Caco-2 (cell line): ENCODE measurements around the gene SRGAP1. TPM values are rescaled to one million over a fixed set of nuclear protein-coding genes. Genes with fewer than 3 reads are reported as not detected.

Experiments
- BruUV-seq: library from RNA; stranded (reverse); fragments of 400-500 nt; replicated peaks from 2 replicates; lab custom pipeline; 2021; lab: Mats Ljungman, UMichigan
- CTCF ChIA-PET: fragments of 300-600 bp; sonication (Branson Sonifier 250); formaldehyde crosslinking; loops from one replicate; lab custom pipeline; 2022; ENCODE audit warnings: antibody characterized with exemption; lab: Charles Lee
- POLR2A ChIA-PET: fragments of 300-600 bp; sonication (Branson Sonifier 250); formaldehyde crosslinking; loops from one replicate; lab custom pipeline; 2022; ENCODE audit warnings: antibody characterized with exemption; lab: Charles Lee
- DNase-seq, 2 experiments: peaks; one replicate each; pipeline versions ENCODE4 v3.0.0 to v3.0.0-alpha.2; 2020 to 2022
- H3K27me3 ChIP-seq: replicated peaks from 2 replicates; pipeline ENCODE4 v1.6.0; 2011; ENCODE audit warnings: low read length; ENCODE audit not compliant: control insufficient read depth, insufficient read depth
- H3K36me3 ChIP-seq: 2 replicates; pipeline ENCODE4 v1.5.1; 2011; ENCODE audit warnings: low read length; ENCODE audit not compliant: control insufficient read depth, insufficient read depth
- H3K4me1 ChIP-seq: fragments of 250-450 bp; sonication (Bioruptor Pico); 2 replicates; pipeline ENCODE4 v1.5.1; 2020; ENCODE audit warnings: mild to moderate bottlenecking
- H3K4me3 ChIP-seq: 2 replicates; pipeline ENCODE4 v1.5.1; 2011; ENCODE audit warnings: low read depth, mild to moderate bottlenecking, control low read depth, low read length
- H3K9me3 ChIP-seq: fragments of 250-450 bp; sonication (Bioruptor Pico); 2 replicates; pipeline ENCODE4 v1.5.1; 2020; ENCODE audit warnings: mild to moderate bottlenecking, moderate library complexity
- H3K27ac Mint-ChIP-seq: one replicate; pipeline ENCODE4 v1.8.0; 2022; ENCODE audit warnings: mixed read lengths; ENCODE audit not compliant: unreplicated experiment
- H3K27me3 Mint-ChIP-seq: one replicate; pipeline ENCODE4 v1.8.0; 2022; ENCODE audit warnings: mixed read lengths; ENCODE audit not compliant: insufficient read depth, unreplicated experiment
- H3K36me3 Mint-ChIP-seq: one replicate; pipeline ENCODE4 v1.8.0; 2022; ENCODE audit warnings: mild to moderate bottlenecking, mixed read lengths; ENCODE audit not compliant: insufficient read depth, unreplicated experiment
- H3K4me1 Mint-ChIP-seq: one replicate; pipeline ENCODE4 v1.8.0; 2022; ENCODE audit warnings: low read depth, mixed read lengths; ENCODE audit not compliant: unreplicated experiment
- H3K4me3 Mint-ChIP-seq: one replicate; pipeline ENCODE4 v1.8.0; 2022; ENCODE audit warnings: mild to moderate bottlenecking, moderate library complexity, mixed read lengths; ENCODE audit not compliant: unreplicated experiment
- H3K9me3 Mint-ChIP-seq: one replicate; pipeline ENCODE4 v1.8.0; 2022; ENCODE audit warnings: mixed read lengths; ENCODE audit not compliant: unreplicated experiment
- intact Hi-C: fragments of 100-400 bp; cut with micrococcal nuclease; formaldehyde crosslinking; loops from one replicate; pipeline ENCODE4 v1.10.0; 2022; ENCODE audit not compliant: unreplicated experiment
- total RNA-seq: library from RNA; stranded (reverse); gene quantifications from 2 replicates; pipeline ENCODE4 v1.2.3, GENCODE V29; 2022
- TF ChIP-seq, protein P1 (sequence below), 2 experiments: fragments of 200-600 bp in 1 of 2; IDR thresholded peaks; 1 replicate in 1 of 2; 2 replicates in 1 of 2; pipeline versions ENCODE4 v1.5.1 to v1.8.0; 2011 to 2022; ENCODE audit warnings: antibody characterized with exemption in 1 of 2, control low read depth in 1 of 2, inconsistent platforms in 1 of 2, low read depth in 1 of 2, low read length in 1 of 2, mild to moderate bottlenecking in 1 of 2, moderate library complexity in 1 of 2; ENCODE audit not compliant: insufficient read depth in 1 of 2, severe bottlenecking in 1 of 2, unreplicated experiment in 1 of 2

The SRGAP1 gene
- total RNA-seq, 1 experiment from 2014 or later: 22.1 TPM

DNA sequence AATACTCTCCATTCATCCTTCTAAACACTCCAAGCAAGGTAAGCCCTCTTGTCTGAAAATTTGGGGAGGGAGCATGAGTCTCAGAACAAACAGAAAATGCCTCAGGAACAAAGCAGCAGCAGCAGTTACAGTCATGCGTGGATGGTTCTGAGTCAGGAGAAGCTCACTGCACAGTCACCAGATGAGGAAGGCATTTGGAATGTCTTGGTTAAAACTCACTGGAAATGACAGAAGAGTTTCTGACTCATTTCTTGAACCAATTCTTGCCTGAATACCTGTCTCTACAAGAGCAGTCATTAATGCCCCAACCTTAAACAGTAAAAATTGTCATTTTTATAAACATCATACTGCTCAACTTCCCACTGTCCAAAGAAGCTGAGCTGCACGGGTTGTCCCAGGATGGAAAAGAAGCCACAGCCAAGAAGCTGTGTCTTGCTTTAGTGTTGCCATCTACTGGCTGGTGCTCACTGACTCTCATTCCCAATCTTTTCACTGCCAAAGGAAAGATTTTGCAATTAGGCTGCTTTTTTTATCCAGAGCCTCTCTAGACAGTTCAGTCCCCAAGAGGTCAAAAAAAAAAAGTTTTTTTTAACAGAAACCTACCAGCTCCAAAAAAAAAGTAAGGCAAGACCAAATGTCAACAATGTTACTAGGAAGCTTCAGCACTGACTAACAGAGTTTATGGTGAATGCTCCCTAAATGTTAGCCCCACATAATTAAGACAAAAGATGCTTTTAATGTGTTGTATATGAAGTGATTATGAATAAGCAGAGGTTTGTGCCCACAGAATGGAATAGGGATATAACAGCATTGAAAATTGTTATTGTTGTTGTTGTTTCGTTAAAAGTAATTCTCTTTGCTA, 337.2 kb downstream of the SRGAP1 start:
- no peaks in the 10 kb centered on the region for H3K36me3 ChIP-seq
- no TSS peak for BruUV-seq
- H3K4me1 ChIP-seq: peaks cover 35% of the 10 kb centered on the region
- no peak overlapping the region for H3K4me3 ChIP-seq
- Mint-ChIP-seq H3K27ac (peak overlapping the region; percentile 55), H3K27me3 (no peaks in the 10 kb centered on the region), H3K4me1 (peaks cover 34% of the 10 kb centered on the region), H3K4me3 (no peak overlapping the region), H3K9me3 (no peaks in the 10 kb centered on the region), H3K36me3 (no peaks in the 10 kb centered on the region)
- POLR2A ChIA-PET: interaction anchor here (0.6 kb wide), 1 partner anchor 115 kb away, joined by 3 read pairs; no protein-coding TSS in a partner anchor
- CTCF ChIA-PET: interaction anchor here (0.6 to 2.1 kb wide), 8 partner anchors 8 to 342 kb away, joined by 3 to 23 read pairs (median 4); partner anchors contain the start of genes KICS2 and SRGAP1
- H3K27me3 ChIP-seq: no peaks in the 10 kb centered on the region
- TF ChIP-seq, protein P1, sequence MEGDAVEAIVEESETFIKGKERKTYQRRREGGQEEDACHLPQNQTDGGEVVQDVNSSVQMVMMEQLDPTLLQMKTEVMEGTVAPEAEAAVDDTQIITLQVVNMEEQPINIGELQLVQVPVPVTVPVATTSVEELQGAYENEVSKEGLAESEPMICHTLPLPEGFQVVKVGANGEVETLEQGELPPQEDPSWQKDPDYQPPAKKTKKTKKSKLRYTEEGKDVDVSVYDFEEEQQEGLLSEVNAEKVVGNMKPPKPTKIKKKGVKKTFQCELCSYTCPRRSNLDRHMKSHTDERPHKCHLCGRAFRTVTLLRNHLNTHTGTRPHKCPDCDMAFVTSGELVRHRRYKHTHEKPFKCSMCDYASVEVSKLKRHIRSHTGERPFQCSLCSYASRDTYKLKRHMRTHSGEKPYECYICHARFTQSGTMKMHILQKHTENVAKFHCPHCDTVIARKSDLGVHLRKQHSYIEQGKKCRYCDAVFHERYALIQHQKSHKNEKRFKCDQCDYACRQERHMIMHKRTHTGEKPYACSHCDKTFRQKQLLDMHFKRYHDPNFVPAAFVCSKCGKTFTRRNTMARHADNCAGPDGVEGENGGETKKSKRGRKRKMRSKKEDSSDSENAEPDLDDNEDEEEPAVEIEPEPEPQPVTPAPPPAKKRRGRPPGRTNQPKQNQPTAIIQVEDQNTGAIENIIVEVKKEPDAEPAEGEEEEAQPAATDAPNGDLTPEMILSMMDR (IDR thresholded peaks at IDR 0.05; ENCODE audit: insufficient read depth in 1 of 2, low read depth in 1 of 2, low read length in 1 of 2, severe bottlenecking in 1 of 2, unreplicated experiment in 1 of 2): peak; percentile 59 to 67
- no peaks in the 10 kb centered on the region for H3K9me3 ChIP-seq
- intact Hi-C loops: loop anchor here (1.0 to 5.0 kb wide), 4 partner anchors 8 to 342 kb away; partner anchors contain the start of gene SRGAP1
- peak; percentile 53 to 58 for DNase-seq

DNA sequence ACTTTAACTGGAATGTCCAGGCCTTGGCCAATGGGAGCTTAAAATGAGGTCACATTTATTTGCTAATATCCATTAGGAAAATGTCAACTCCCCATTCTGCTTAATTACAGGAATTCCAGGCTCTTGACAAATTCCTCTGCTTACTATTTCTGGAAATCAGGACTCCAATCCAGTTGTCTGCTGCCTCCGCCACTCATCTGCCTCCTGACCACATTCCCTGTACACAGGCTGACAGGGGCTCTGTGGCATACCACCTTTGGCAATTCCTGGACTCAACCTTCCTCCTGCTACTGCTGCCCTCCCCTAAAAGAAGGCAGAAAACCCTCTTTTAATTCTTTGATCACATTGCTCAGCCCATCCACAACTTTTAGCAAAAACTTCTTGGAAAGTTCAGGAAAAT, 339.7 kb downstream of the SRGAP1 start:
- Histone ChIP-seq H3K36me3 (no peaks in the 10 kb centered on the region), H3K27me3 (no peaks in the 10 kb centered on the region), H3K4me1 (peaks cover 11% of the 10 kb centered on the region), H3K9me3 (no peaks in the 10 kb centered on the region), H3K4me3 (no peak overlapping the region)
- H3K4me1 Mint-ChIP-seq: peaks cover 21% of the 10 kb centered on the region
- CTCF ChIA-PET: no interaction called here
- peaks cover 6% of the 10 kb centered on the region for H3K36me3 Mint-ChIP-seq
- H3K27ac Mint-ChIP-seq: no peak overlapping the region
- H3K27me3 Mint-ChIP-seq: no peaks in the 10 kb centered on the region
- DNase-seq: no peak
- intact Hi-C loops: loop anchor here (5.0 kb wide), 1 partner anchor 73 kb away; no protein-coding TSS in a partner anchor
- TF ChIP-seq, protein P1 (IDR thresholded peaks at IDR 0.05; ENCODE audit: insufficient read depth in 1 of 2, low read depth in 1 of 2, low read length in 1 of 2, severe bottlenecking in 1 of 2, unreplicated experiment in 1 of 2): no peak
- H3K9me3 Mint-ChIP-seq: no peaks in the 10 kb centered on the region
- POLR2A ChIA-PET: no interaction called here
- H3K4me3 Mint-ChIP-seq: no peak overlapping the region
- BruUV-seq: no TSS peak

DNA sequence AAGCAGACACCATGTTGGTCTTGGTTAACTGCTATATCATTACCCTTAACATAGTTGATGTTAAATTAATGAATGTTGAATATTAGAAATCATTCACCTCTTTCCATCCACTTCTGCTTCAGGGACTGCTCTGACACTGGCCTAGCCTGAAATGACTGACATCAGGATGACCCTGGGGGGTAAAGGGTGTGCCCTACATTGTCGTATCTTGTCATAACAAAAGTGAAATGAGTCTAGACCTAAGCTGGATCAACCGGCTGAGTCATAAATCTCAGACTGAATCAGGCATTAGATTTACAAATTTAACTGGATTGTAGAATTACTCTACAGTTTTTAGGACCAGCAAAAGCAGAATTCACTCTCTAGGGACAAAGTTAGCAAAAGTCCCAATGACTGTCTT, 342.3 kb downstream of the SRGAP1 start:
- no peak overlapping the region for H3K27ac Mint-ChIP-seq
- Histone ChIP-seq H3K27me3 (no peaks in the 10 kb centered on the region), H3K9me3 (no peaks in the 10 kb centered on the region), H3K36me3 (no peaks in the 10 kb centered on the region), H3K4me3 (no peak overlapping the region), H3K4me1 (peaks cover 13% of the 10 kb centered on the region)
- no peak overlapping the region for H3K4me3 Mint-ChIP-seq
- CTCF ChIA-PET: no interaction called here
- H3K4me1 Mint-ChIP-seq: peaks cover 16% of the 10 kb centered on the region
- no peaks in the 10 kb centered on the region for H3K27me3 Mint-ChIP-seq
- TF ChIP-seq, protein P1 (IDR thresholded peaks at IDR 0.05; ENCODE audit: insufficient read depth in 1 of 2, low read depth in 1 of 2, low read length in 1 of 2, severe bottlenecking in 1 of 2, unreplicated experiment in 1 of 2): no peak
- POLR2A ChIA-PET: no interaction called here
- DNase-seq: no peak
- no TSS peak for BruUV-seq
- no peaks in the 10 kb centered on the region for H3K9me3 Mint-ChIP-seq
- intact Hi-C loops: no loop called here
- H3K36me3 Mint-ChIP-seq: peaks cover 6% of the 10 kb centered on the region
